ENCODE data around the gene VCAN.

The VCAN gene

GRCh38 chr5:83507431-83507830, 35.9 kb downstream of the VCAN start:
- no peak for DNase-seq

GRCh38 chr5:83509540-83509939, 38.0 kb downstream of the VCAN start:
- peak; percentile 57 for DNase-seq

- no peak for DNase-seq
Observed at GRCh38 chr5:83510260-83510659, 38.7 kb downstream of the VCAN start.

GRCh38 chr5:83512061-83512745, 40.7 kb downstream of the VCAN start:
- no peak for DNase-seq

- DNase-seq, result no peak
Observed at GRCh38 chr5:83513081-83513480, 41.5 kb downstream of the VCAN start.

- DNase-seq, result no peak
Observed at GRCh38 chr5:83513491-83513890, 41.9 kb downstream of the VCAN start.

GRCh38 chr5:83516377-83516776, 44.8 kb downstream of the VCAN start:
- peak; percentile 74 for DNase-seq

GRCh38 chr5:83517072-83517687, 45.6 kb downstream of the VCAN start:
- no peak for DNase-seq

GRCh38 chr5:83517688-83518085, 46.1 kb downstream of the VCAN start:
- DNase-seq, result no peak

- DNase-seq, result no peak
Observed at GRCh38 chr5:83518319-83519061, 46.9 kb downstream of the VCAN start.

- DNase-seq, result no peak
Observed at GRCh38 chr5:83522446-83522845, 50.9 kb downstream of the VCAN start.

GRCh38 chr5:83523929-83524328, 52.4 kb downstream of the VCAN start:
- no peak for DNase-seq

GRCh38 chr5:83524345-83524744, 52.8 kb downstream of the VCAN start:
- no peak for DNase-seq

- no peak for DNase-seq
Observed at GRCh38 chr5:83524991-83525390, 53.4 kb downstream of the VCAN start.

- no peak for DNase-seq
Observed at GRCh38 chr5:83526289-83526688, 54.7 kb downstream of the VCAN start.

- no peak for DNase-seq
Observed at GRCh38 chr5:83527221-83527620, 55.7 kb downstream of the VCAN start.

- no peak for DNase-seq
Observed at GRCh38 chr5:83527722-83528438, 56.3 kb downstream of the VCAN start.

- DNase-seq, result no peak
Observed at GRCh38 chr5:83528439-83528769, 56.9 kb downstream of the VCAN start.

- no peak for DNase-seq
Observed at GRCh38 chr5:83530193-83530592, 58.6 kb downstream of the VCAN start.

- DNase-seq, result no peak
Observed at GRCh38 chr5:83531661-83532060, 60.1 kb downstream of the VCAN start.

- no peak for DNase-seq
Observed at GRCh38 chr5:83538786-83539462, 67.4 kb downstream of the VCAN start.

GRCh38 chr5:83539463-83539790, 67.9 kb downstream of the VCAN start:
- DNase-seq, result no peak

GRCh38 chr5:83540105-83540504, 68.6 kb downstream of the VCAN start:
- no peak for DNase-seq

All from right hindlimb (tissue), 1 donor.